Stimulated activated CD4-positive, alpha-beta T cell treated with anti-CD3 and anti-CD28 coated beads, Interleukin-2, amount 100 ng/mL, for 4 hours (primary cell): ENCODE results near the gene NCOA3.
"Not testable (repeated sequence)": the region's sequence is repeated elsewhere in the genome, so short reads cannot be mapped to it uniquely, and the experiment has no call there.

ENCODE experiments used
- DNase-seq: peaks from one replicate; pipeline ENCODE4 v3.0.0-alpha.2; 2020; ENCODE audit warnings: low read depth

The NCOA3 gene

DNA sequence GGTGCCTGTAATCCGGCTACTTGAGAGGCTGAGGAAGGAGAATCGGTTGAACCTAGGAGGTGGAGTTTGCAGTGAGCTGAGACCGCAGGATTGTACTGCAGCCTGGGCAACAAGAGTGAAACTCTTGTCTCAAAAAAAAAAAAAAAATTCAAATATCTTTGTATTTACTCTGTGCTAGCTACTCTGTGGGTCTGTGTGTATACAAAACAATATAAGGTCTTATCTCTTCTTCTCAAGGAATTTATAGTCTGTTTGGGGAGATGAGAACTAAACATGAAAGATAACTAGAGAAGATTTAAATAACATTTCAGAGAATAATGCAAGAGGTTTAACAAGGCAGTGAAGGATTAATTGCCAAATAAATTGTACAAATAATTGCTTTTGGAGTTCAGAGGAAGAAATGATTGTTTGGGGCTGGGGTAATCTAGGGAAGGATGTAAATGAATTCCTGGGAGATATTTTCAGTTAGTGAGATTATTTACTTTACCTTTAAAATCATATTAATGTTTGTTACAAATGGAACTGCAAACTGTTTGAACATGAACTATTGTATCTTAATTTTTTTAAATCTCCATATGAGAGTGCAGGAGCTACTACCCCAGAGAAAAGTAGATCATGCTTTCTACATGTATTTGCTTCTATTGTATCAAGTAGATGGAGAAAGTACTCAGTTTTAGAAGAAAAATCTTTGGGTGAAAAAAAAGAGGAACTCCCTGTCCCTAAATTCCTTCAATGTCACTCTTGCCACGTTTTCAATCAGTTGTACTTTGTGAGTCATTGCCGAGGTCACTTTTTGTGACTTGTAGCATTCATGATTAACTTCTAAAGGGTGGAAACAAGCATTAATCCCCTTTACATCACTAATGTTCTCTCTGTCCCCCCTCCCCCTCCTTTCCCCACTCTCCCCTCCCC, 39.0 kb downstream of the NCOA3 start:
- DNase-seq: no peak

DNA sequence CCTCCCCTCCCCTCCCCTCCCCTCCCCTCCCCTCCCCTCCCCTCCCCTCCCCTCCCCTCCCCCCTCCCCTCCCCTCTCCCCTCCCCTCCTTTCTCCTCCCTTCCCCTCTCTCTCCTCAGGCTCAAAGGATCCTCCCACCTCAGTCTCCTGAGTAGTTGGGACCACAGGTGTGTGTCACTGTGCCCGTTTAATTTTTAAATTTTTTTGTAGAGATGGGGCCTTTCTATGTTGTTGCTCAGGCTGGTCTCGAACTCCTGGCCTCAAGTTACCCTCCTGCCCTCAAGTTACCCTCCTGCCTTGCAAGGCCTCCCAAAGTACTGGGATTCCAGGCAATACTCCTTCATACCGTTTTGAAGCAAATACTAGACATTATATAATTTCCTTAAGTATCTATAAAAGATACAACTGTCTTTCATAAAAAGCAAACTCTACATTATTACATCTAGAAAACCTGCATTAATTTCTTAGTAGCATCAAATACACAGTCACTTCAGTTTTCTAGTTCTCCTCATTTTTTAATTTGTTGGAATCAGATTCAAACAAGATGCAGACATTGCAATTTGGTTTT, 39.8 kb downstream of the NCOA3 start:
- DNase-seq: no peak

DNA sequence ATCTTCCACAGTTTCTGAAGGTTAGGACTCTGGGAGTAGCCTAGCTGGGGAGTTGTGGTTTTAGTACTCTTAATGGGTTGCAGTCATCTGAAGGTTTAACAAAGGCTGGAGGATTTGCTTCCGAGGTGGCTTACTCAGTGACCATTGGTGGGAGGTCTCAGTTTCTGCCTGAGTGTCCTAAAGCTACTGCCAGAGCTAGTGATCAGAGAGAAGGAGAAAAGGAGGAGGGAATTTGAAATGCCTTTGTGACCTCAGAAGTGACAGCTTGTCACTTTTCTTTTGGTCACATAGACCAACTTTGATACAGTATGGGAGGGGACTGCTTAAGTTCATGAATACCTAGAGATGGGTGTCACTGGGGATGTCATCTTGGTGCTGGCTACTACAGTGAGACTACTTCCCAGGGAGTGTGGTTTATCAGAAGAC, 41.3 kb downstream of the NCOA3 start:
- no peak for DNase-seq

DNA sequence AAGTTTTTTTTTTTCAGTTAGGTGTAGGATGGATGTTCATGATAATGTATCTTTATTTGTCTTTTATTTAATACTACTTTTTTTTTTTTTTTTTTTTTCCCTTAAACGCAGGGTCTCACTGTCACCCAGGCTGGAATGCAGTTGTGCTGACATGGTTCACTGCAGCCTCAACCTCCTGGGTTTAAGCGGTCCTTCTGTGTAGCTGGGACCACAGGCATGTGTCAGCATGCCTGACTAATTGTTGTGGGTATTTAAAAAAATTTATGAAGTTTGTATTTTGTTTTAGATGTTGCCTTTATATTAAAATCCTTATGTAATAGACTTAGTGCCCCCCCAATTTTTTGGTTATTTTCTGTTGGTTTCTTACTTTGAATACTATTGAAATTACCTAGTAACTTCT, 42.6 kb downstream of the NCOA3 start:
- no peak for DNase-seq

DNA sequence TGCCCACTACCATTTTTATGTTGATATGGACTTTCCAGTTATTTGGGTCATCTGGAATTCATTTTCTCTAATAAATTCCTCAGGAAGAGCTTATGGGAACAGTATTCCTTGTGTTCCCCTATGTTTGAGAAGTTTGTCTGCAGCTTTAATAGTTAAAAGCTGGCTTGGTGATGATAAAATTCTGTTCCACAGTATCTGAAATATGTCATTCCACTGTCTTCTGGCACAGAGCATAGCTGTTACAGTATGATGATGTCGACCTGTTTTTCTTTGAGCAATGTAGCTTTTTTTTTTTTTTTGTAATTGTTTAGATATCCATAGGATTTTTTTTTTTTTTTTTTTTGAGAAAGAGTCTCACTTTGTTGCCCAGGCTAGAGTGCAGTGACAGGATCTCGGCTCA, 43.2 kb downstream of the NCOA3 start:
- no peak for DNase-seq

GRCh38 chr20:47545499-47545898, 43.8 kb downstream of the NCOA3 start:
- no peak for DNase-seq

DNA sequence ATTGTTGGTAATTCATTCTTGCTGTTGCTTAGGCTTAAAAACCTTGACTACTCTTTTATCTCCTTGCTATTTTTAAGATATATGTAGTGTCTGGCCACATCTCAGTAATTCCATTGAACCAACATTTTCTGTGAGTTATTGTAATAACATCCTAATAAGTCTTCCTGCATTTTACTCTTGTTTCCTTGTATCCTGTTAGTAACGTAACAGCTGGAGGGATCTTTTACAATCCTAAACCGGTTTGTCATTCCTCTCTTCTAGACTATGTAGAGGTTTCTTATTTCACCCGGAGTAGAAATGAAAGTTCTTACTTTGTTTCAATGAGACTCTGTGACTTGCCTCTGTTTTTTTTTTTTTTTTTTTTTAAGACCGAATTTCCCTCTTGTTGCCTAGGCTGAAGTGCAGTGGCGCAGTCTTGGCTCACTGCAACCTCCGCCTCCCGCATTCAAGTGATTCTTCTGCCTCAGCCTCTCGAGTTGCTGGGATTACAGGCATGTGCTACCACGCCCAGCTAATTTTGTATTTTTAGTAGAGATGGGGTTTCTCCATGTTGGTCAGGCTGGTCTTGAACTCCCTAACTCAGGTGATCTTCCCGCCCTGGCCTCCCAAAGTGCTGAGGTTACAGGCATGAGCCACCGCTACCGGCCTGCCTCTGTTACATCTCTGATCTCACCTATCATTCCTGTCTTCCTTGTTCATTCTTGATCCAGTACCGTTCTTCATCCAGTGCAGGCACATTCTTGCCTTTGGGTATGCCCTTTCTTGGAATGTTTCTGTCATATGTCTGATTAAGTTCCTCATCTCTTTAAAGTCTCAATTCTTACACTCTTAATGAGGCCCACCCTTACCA, 44.7 kb downstream of the NCOA3 start:
- no peak for DNase-seq

DNA sequence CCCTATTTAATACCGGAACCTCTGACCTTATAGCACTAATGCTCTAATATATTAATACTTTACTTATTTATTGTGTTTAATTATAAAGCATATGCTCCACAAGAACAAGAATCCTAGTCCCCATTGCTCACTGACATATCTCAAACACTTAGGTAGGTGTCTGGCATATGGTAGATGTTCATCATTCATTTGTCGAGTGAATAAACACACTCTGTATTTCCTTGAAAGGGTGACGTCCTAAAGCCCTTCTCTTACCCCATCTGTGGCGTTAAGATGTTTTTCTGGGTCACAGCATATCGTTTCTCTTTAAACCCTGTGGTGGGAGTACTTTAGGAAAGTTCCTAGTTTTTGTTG, 45.3 kb downstream of the NCOA3 start:
- no peak for DNase-seq

DNA sequence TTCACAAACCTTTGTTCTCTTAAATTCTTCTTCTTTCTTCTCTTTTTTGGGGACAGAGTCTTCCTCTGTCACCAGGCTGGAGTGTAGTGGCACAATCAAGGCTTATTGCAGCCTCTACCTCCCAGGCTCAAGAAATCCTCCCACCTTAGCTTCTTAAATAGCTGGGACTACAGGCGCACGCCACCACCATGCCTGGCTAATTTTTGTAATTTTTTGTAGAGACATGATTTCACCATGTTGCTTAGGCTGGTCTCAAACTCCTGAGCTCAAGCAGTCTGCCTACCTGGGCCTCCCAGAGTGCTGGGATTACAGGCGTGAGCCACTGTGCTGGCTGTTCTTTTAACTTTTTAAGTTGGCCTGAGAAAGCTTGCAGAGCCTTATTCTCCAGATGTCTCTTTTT, 48.0 kb downstream of the NCOA3 start:
- DNase-seq: no peak

DNA sequence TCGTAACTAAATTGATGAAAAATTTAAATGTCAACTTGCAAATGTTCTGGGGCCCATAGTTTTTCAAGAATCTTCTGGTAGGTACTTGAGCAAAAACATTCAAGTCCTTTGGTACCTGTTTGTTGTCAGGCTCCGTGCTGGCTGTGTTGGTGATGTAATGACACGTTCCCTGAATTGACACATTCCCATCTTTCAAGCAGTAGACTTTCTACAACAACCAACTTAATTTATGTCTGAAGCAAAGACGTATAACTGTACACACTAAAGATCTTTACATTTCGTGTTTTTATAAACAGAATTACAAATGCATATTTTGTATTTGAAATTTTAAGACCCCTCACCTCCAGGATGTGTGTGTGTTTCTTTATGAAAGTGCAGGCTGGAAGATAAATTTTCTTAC, 49.5 kb downstream of the NCOA3 start:
- no peak for DNase-seq

DNA sequence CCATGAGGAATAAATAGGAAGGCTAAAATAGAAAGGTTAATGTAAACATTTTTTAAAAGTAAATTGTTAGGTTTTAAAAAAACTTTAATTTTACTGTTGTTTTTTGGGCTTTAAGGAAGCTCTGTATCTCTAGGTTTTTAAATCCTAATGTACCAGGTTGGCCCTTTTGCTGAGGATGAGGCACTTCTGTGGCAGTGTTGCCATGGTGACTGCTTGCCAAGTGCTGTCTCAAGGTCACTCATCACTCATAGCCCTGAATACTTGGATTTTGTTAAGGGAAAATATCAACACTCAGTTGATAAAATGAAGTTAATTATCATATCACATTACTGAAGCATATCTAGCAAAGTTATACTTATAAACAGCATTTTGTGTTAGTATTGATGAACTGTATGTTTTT, 50.2 kb downstream of the NCOA3 start:
- DNase-seq: no peak

DNA sequence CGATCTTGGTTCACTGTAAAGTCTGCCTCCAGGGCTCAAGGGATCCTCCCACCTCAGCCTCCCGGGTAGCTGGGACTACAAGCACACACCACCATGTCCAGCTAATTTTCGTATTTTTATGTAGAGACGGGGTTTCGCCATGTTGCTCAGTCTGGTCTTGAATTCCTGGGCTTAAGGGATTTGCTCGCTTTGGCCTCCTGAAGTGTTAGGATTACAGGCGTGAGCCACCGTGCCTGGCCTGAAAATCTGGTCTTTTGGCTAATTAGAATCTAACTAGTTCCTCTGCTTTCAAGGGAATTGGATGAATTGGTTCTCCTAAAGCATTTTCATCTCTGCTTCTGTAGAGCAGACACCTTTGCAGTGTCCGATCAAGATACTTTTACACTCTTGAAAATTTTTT, 51.3 kb downstream of the NCOA3 start:
- DNase-seq: no peak

DNA sequence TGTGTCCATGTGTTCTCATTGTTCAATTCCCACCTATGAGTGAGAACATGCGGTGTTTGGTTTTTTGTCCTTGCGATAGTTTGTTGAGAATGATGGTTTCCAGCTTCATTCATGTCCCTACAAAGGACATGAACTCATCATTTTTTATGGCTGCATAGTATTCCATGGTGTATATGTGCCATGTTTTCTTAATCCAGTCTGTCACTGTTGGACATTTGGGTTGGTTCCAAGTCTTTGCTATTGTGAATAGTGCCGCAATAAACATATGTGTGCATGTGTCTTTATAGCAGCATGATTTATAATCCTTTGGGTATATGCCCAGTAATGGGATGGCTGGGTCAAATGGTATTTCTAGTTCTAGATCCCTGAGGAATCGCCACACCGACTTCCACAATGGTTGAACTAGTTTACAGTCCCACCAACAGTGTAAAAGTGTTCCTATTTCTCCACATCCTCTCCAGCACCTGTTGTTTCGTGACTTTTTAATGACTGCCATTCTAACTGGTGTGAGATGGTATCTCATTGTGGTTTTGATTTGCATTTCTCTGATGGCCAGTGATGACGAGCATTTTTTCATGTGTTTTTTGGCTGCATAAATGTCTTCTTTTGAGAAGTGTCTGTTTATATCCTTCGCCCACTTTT, 52.0 kb downstream of the NCOA3 start:
- not testable (repeated sequence) for DNase-seq

GRCh38 chr20:47554283-47554682, 52.6 kb downstream of the NCOA3 start:
- not testable (repeated sequence) for DNase-seq

DNA sequence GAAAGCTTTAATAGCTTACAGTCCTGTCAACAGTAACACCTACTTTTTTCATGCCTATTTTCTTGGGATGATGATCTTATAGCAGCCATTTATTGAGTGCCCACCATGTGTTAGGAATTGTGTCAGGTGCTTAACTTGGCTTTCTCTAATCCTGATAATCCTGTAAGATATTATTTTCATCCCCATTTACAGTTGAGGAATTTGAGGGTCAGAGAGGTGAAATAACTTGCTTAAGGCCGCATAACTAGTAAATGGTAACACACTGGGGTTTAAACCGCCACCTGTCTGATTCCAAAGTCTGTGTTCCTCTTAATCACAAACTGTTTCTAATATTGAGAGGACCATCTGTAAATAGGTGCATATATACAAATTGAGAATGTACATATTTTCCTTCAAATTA, 55.5 kb downstream of the NCOA3 start:
- DNase-seq: no peak

GRCh38 chr20:47557791-47558190, 56.1 kb downstream of the NCOA3 start:
- DNase-seq: no peak

- no peak for DNase-seq
These were observed 56.8 kb downstream of the NCOA3 start for GRCh38 chr20:47558295-47559066.

GRCh38 chr20:47559141-47559540, 57.5 kb downstream of the NCOA3 start:
- no peak for DNase-seq

GRCh38 chr20:47561180-47561579, 59.5 kb downstream of the NCOA3 start:
- no peak for DNase-seq

DNA sequence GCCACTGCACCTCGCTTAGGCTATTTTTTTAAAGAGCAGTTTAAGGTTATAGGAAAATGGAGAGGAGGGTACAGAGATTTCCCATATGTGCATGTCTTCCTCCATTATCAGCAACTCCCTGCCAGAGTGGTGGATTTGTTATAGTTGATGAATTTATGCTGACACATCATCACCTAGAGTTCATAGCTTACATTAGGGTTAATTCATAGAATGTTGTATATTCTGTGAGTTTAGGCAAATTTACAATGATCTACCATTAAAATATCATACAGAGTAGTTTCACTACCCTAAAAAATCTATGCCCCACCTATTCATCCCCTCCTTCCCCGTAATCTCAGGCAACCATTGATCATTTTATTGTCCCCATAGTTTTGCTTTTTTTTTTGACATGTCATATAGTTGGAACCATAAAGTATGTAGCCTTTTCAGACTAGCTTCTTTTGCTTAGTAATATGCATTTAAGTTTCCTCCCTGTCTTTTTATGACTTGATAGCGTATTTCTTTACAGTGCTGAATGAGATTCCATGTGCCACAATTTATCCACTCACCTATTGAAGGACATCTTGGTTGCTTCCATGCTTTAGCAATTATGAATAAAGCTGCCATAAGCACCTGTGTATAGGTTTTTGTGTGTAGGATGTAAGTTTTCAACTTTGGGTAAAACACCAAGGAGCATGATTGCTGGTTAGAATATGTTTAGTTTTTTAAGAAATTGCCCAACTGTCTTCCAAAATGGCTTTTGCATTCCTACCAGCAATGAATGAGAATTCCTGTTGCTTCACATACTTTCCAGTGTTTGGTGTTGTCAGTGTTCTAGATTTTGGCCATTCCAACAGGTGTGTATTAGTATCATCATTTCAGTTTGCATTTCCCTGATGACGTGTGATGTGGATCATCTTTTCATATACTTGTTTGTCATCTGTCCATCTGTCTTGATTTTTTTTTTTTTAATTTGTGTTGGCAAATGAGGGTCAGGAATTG, 60.2 kb downstream of the NCOA3 start:
- DNase-seq: no peak
